GM18526 (cell line): Measurements from ENCODE around the gene DOP1A.

Source experiments
- POLR2A ChIP-seq: IDR thresholded peaks from 3 replicates; pipeline ENCODE4 v1.6.1; 2011; ENCODE audit not compliant: insufficient read length; ENCODE audit errors: extremely low read depth

The DOP1A gene

GRCh38 chr6:83199173-83199862, 131.8 kb downstream of the DOP1A start:
- no peak for TF ChIP-seq POLR2A

- no peak for TF ChIP-seq POLR2A
These were observed 132.4 kb downstream of the DOP1A start for GRCh38 chr6:83199863-83200225.

- TF ChIP-seq POLR2A, result no peak
These were observed 134.6 kb downstream of the DOP1A start for GRCh38 chr6:83202031-83202430.

GRCh38 chr6:83215131-83216047, 147.9 kb downstream of the DOP1A start:
- no peak for TF ChIP-seq POLR2A

- TF ChIP-seq POLR2A, result no peak
These were observed 149.3 kb downstream of the DOP1A start for GRCh38 chr6:83216806-83217205.
